GM19035 (cell line): Measurements from ENCODE around the gene MTCH1.
A peak's percentile ranks its signal among the peaks of the same experiment; 100 is the strongest.

ENCODE experiments used
- ATAC-seq: cut with Tn5 transposase; IDR thresholded peaks from one replicate; pipeline ENCODE4 v1.9.1; 2021; ENCODE audit not compliant: unreplicated experiment

The MTCH1 gene, protein sequence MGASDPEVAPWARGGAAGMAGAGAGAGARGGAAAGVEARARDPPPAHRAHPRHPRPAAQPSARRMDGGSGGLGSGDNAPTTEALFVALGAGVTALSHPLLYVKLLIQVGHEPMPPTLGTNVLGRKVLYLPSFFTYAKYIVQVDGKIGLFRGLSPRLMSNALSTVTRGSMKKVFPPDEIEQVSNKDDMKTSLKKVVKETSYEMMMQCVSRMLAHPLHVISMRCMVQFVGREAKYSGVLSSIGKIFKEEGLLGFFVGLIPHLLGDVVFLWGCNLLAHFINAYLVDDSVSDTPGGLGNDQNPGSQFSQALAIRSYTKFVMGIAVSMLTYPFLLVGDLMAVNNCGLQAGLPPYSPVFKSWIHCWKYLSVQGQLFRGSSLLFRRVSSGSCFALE

DNA sequence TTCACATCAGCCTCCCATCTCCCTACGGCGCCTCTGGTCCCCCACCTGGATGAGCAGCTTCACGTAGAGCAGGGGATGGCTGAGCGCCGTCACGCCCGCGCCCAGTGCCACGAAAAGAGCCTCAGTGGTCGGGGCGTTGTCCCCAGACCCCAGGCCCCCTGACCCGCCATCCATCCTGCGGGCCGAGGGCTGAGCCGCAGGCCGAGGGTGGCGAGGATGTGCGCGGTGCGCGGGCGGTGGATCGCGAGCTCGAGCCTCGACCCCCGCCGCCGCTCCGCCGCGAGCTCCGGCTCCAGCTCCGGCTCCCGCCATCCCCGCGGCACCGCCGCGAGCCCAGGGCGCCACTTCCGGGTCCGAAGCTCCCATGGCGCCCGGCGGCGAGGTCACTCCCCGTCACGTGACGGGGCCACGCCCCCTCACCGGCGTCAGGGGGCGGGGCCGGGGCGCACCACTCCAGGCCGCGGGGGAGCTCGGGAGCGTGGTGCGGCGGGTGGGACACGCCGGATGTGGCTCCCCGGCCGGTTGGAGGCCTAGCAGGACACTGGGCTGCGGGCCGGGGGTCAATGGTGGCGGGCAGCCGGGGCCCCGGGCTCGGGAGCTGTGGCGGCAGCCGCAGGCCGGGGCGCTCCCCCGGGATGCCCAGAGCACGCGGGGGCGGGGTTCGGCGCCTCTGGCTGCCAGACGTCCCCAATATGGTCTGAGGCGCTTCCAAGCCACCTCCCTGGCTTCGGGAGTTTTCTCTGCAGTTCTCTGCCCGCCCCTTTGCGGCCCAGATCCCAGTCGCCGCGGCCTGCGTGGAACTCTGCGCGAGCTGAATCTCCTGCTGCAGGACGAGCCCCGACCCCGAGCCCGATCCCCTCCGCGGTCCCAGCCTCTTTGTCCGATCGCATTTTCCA is at the start of gene MTCH1:
TSS of gene MTCH1 (minus strand) at position 389 of the 896 bp plus-strand sequence. CDS start at position 366, 23 bp downstream.
- peak; percentile 81 for ATAC-seq

GRCh38 chr6:37033819-37034795 is 48.1 kb upstream of the MTCH1 start:
- no peak for ATAC-seq

GRCh38 chr6:37033255-37033654 is 47.3 kb upstream of the MTCH1 start:
- ATAC-seq, result no peak

DNA sequence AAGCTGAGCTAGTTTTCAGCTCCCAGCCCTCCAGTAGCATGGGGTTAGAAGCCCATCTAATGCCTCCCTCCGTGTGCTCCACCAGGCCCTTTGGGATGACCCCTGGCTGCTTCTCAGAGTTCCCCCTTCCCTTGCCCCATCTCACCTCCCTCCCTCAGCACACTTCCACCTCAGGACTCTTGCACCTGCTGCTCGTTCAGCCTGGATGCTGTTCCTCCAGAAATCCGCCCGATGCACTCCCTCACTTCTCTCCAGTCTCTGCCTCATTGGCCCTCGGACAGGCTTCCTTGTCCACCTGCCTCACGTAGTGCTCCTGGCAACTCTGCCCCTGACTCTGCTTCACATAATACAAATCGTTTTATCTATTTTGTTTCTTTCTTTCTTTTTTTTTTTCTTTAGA is 46.2 kb upstream of the MTCH1 start:
- no peak for ATAC-seq

GRCh38 chr6:37030599-37030998 is 44.6 kb upstream of the MTCH1 start:
- ATAC-seq, result no peak

DNA sequence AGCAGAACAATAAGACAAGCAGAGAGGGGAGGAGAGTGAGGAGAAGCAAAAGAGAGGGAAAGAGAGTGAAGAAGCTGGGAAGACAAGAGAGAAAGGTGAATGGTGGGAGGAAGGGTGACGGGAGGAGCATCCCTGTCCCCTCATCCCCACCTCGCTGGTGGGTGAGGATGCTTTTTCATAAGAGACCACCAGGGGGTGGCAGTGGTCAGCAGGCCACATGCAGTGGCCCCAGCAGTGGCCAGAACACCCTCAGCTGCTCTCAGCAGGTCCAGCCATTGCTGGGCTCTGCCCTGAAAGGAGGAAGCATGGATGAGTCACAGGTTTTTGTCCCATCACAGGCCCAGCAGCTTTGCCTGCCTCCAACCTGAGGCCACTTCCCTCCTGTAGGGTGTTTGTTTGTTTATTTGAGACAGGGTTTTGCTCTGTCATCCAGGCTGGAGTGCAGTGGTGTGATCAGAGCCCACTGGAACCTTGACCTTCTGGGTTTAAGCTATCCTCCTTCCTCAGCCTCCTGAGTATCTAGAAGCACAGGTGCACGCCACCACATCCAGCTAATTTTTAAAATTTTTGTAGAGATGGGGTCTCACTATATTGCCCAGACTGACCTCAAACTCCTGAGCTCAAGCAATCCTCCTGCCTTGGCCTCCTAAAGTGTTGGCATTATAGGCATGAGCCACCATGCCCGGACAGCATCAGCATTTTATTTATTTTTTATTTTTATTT is 43.4 kb upstream of the MTCH1 start:
- no peak for ATAC-seq

- no peak for ATAC-seq
Observed at GRCh38 chr6:37027811-37028469, 41.9 kb upstream of the MTCH1 start.

DNA sequence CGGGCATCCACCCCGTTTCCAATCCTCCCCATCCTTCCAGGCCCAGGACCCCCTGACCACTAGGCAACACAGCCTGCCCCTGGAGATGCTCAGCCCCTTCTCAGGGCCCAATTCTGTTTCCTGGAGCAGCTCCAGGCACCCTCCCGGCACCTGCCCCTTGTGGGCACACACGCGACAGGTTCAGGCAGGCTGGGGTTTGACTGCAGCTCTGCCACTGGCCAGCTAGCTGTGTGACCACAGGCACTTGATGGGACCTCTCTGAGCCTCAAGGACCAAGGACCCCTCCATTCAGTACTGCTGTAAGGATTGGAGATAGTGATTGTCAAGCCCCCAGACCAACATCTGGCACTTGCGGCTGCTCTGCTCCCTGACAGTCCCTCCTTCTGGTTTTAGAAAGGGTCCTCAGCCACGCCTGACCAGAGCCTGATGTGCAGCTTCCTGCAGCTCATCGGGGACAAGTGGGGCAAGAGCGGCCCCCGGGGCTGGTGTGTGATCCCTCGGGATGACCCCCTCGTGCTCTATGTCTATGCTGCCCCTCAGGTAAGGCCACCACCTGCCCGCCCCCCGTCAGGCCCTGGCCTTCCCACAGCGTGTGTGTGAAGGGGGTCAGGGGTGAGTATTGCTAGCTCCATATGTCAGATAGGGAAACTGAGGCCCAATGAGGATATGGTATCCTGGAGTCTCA is 41.2 kb upstream of the MTCH1 start:
- ATAC-seq, result no peak

GRCh38 chr6:37025621-37026466 is 39.8 kb upstream of the MTCH1 start:
- no peak for ATAC-seq

- ATAC-seq, result no peak
Observed at GRCh38 chr6:37024656-37025337, 38.8 kb upstream of the MTCH1 start.

DNA sequence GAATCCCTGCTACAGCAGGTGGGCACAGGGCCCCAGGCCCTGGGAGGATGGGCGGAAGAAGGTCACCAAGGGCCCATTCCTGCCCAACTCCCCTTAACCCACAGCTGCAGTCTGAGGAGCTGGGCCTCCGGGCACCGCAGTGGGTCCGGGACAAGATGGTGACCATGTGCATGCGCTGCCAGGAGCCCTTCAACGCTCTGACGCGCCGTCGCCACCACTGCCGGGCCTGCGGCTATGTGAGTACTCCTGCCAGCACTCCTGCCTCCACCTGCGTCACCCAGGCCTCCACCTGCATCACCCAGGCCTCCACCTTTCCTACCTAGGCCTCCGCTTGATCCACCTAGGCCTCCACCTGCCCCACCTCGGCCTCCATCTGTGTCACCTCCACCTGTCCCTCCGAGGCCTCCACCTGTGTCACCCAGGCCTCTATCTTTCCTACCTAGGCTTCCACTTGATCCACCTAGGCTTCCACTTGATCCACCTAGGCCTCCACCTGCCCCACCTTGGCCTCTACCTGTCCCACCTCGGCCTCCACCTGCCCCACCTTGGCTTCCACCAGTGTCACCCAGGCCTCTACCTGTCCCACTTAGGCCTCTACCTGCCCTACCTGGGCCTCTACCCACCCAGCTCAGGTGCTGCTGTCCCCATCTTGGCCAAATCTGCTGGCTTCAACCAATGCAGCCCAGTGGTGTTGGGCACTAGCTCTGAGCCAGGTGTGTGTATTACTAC is 36.3 kb upstream of the MTCH1 start:
- ATAC-seq, result no peak

GRCh38 chr6:37021356-37022129 is 35.5 kb upstream of the MTCH1 start:
- ATAC-seq, result no peak

- no peak for ATAC-seq
Observed at GRCh38 chr6:37020812-37021211, 34.8 kb upstream of the MTCH1 start.

DNA sequence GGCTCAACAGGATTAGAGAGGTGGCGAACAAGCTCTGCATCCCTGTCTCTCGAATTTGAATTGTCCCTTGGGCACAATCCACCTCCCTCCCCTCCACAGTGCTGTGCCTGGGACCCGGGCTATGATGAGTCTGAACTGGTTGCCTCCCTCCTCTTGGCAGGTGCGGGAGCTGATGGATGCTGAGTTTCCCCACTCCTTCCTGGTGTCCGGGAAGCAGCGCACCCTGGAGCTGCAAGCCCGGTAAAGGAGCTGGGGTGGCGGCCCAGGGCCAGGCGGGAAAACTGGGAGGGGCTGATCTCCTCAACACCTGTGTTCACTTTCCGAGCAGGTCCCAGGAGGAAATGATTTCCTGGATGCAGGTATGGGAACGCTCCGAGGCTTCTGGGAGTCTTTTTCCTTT is 34.4 kb upstream of the MTCH1 start:
- ATAC-seq, result no peak

- ATAC-seq, result no peak
Observed at GRCh38 chr6:37019065-37019450, 33.1 kb upstream of the MTCH1 start.
